Smooth muscle cell (in vitro differentiated cells): ENCODE results near the gene TEX28. TPM values are rescaled to one million over a fixed set of nuclear protein-coding genes. Genes with fewer than 3 reads are reported as not detected.

Source experiments
- DNase-seq: peaks from one replicate; lab custom pipeline; 2025; ENCODE audit not compliant: unreplicated experiment; lab: John Stamatoyannopoulos, UW
- H2AFZ ChIP-seq: fragments of 200-600 bp; sonication (generic); 2 replicates; pipeline ENCODE4 v1.6.0; 2016; ENCODE audit warnings: antibody characterized with exemption, low read depth, mild to moderate bottlenecking
- H3F3A ChIP-seq: fragments of 200-600 bp; sonication (generic); 2 replicates; pipeline ENCODE4 v1.6.0; 2017; ENCODE audit warnings: antibody characterized with exemption, low read depth
- H3K27ac ChIP-seq: fragments of 200-600 bp; sonication (generic); 2 replicates; pipeline ENCODE4 v1.5.1; 2016; ENCODE audit warnings: low read depth, mild to moderate bottlenecking
- H3K27me3 ChIP-seq: fragments of 200-600 bp; sonication (generic); 2 replicates; pipeline ENCODE4 v1.6.1; 2016; ENCODE audit warnings: low read depth, mild to moderate bottlenecking
- H3K36me3 ChIP-seq: fragments of 200-600 bp; sonication (generic); 2 replicates; pipeline ENCODE4 v1.5.1; 2016; ENCODE audit warnings: low read depth
- H3K4me1 ChIP-seq: fragments of 200-600 bp; sonication (generic); 2 replicates; pipeline ENCODE4 v1.5.1; 2016; ENCODE audit warnings: low read depth
- H3K4me2 ChIP-seq: fragments of 200-600 bp; sonication (generic); 2 replicates; pipeline ENCODE4 v1.6.0; 2016; ENCODE audit warnings: mild to moderate bottlenecking
- H3K4me3 ChIP-seq: fragments of 200-600 bp; sonication (generic); 2 replicates; pipeline ENCODE4 v1.5.1; 2016; ENCODE audit warnings: mild to moderate bottlenecking
- H3K79me2 ChIP-seq: fragments of 200-600 bp; sonication (generic); 2 replicates; pipeline ENCODE4 v1.6.0; 2016; ENCODE audit warnings: low read depth, mild to moderate bottlenecking
- H3K9ac ChIP-seq: fragments of 200-600 bp; sonication (generic); 2 replicates; pipeline ENCODE4 v1.6.0; 2016; ENCODE audit warnings: low read depth
- H3K9me3 ChIP-seq: fragments of 200-600 bp; sonication (generic); replicated peaks from 2 replicates; pipeline ENCODE4 v1.5.1; 2016; ENCODE audit warnings: low read depth
- H4K20me1 ChIP-seq: fragments of 200-600 bp; sonication (generic); 2 replicates; pipeline ENCODE4 v1.6.0; 2016; ENCODE audit warnings: low read depth
- CTCF ChIP-seq: fragments of 200-600 bp; sonication (generic); IDR thresholded peaks from 2 replicates; pipeline ENCODE4 v1.5.1; 2017; ENCODE audit warnings: borderline replicate concordance, mild to moderate bottlenecking, antibody characterized with exemption; ENCODE audit not compliant: insufficient read depth, poor library complexity, severe bottlenecking
- WGBS: methylation state at CpG from one replicate; pipeline ENCODE4 v1.1.7; 2016; ENCODE audit warnings: low lambda C conversion rate; 5-methylcytosine and 5-hydroxymethylcytosine counted together
- polyA plus RNA-seq: library from polyadenylated mRNA; unstranded; fragments of >200 nt; fragmentation: Nextera tagmentation; extraction: Ambion mirVana; gene quantifications from 2 replicates; pipeline ENCODE4 v1.2.1, GENCODE V29; 2016
- total RNA-seq: library from RNA; depleted of rRNA; stranded (reverse); fragments of >200 nt; gene quantifications from 2 replicates; pipeline ENCODE4 v1.2.3, GENCODE V29; 2014

TEX28 gene
- total and polyA plus RNA-seq, 2 experiments from 2014 or later: not detected

GRCh38 chrX:154323537-154323936 is 28.6 kb upstream of the TEX28 start:
- no peak for TF ChIP-seq CTCF
- DNase-seq: no peak
- Histone ChIP-seq H3K27ac (no peak overlapping the region), H3K27me3 (no peaks in the 10 kb centered on the region), H3K79me2 (no peaks in the 10 kb centered on the region), H3K4me2 (no peak overlapping the region), H3K4me3 (no peak overlapping the region), H4K20me1 (no peaks in the 10 kb centered on the region), H3K36me3 (no peaks in the 10 kb centered on the region), H3F3A (no peaks in the 10 kb centered on the region), H3K9ac (no peak overlapping the region), H3K9me3 (no peaks in the 10 kb centered on the region), H2AFZ (no peak overlapping the region), H3K4me1 (no peaks in the 10 kb centered on the region)
- 69% methylated on average over 7 of the region's 7 CpGs for WGBS

GRCh38 chrX:154322890-154323289 is 28.0 kb upstream of the TEX28 start:
- WGBS: 85% methylated on average over 10 of the region's 10 CpGs
- Histone ChIP-seq H3K4me1 (no peaks in the 10 kb centered on the region), H3K4me3 (no peak overlapping the region), H2AFZ (no peak overlapping the region), H3K4me2 (no peak overlapping the region), H3K27me3 (no peaks in the 10 kb centered on the region), H3K9ac (no peak overlapping the region), H3F3A (no peaks in the 10 kb centered on the region), H3K27ac (no peak overlapping the region), H3K79me2 (no peaks in the 10 kb centered on the region), H3K9me3 (no peaks in the 10 kb centered on the region), H4K20me1 (no peaks in the 10 kb centered on the region), H3K36me3 (no peaks in the 10 kb centered on the region)
- DNase-seq: no peak
- no peak for TF ChIP-seq CTCF

GRCh38 chrX:154321594-154321993 is 26.7 kb upstream of the TEX28 start:
- H3K9me3 ChIP-seq: no peaks in the 10 kb centered on the region
- no peaks in the 10 kb centered on the region for H3K27me3 ChIP-seq
- no peak for DNase-seq
- no peak overlapping the region for H3K4me2 ChIP-seq
- no peak for TF ChIP-seq CTCF
- H3F3A ChIP-seq: no peaks in the 10 kb centered on the region
- no peak overlapping the region for H3K4me3 ChIP-seq
- no peak overlapping the region for H2AFZ ChIP-seq
- no peaks in the 10 kb centered on the region for H3K36me3 ChIP-seq
- no peaks in the 10 kb centered on the region for H4K20me1 ChIP-seq
- no peak overlapping the region for H3K27ac ChIP-seq
- H3K9ac ChIP-seq: no peak overlapping the region
- WGBS: 76% methylated on average over 10 of the region's 10 CpGs
- H3K79me2 ChIP-seq: no peaks in the 10 kb centered on the region
- no peaks in the 10 kb centered on the region for H3K4me1 ChIP-seq

- H3K27me3 ChIP-seq: no peaks in the 10 kb centered on the region
- no peak overlapping the region for H2AFZ ChIP-seq
- H3K36me3 ChIP-seq: no peaks in the 10 kb centered on the region
- H3K79me2 ChIP-seq: no peaks in the 10 kb centered on the region
- no peak overlapping the region for H3K9ac ChIP-seq
- no peak overlapping the region for H3K4me2 ChIP-seq
- no peaks in the 10 kb centered on the region for H4K20me1 ChIP-seq
- no peaks in the 10 kb centered on the region for H3K9me3 ChIP-seq
- H3K4me1 ChIP-seq: no peaks in the 10 kb centered on the region
- H3F3A ChIP-seq: no peaks in the 10 kb centered on the region
- no peak overlapping the region for H3K4me3 ChIP-seq
- DNase-seq: no peak
- TF ChIP-seq CTCF: no peak
- H3K27ac ChIP-seq: no peak overlapping the region
- whole genome bisulfite sequencing: 84% methylated on average over 7 of the region's 7 CpGs
Measured at GRCh38 chrX:154321152-154321551, 26.2 kb upstream of the TEX28 start.
